KMS-11 (cell line): Measurements from ENCODE around the gene PGLYRP4.

ENCODE experiments used
- H2AFZ ChIP-seq: fragments of 200-600 bp; sonication (generic); 2 replicates; pipeline ENCODE4 v1.6.1; 2016; ENCODE audit warnings: antibody characterized with exemption, mixed run types, low read depth
- H3K27ac ChIP-seq: fragments of 200-600 bp; sonication (generic); 2 replicates; pipeline ENCODE4 v1.6.1; 2016; ENCODE audit warnings: mild to moderate bottlenecking, mixed run types
- H3K27me3 ChIP-seq: fragments of 200-600 bp; sonication (generic); 2 replicates; pipeline ENCODE4 v1.6.1; 2017; ENCODE audit warnings: mild to moderate bottlenecking, low read depth, mixed run types, moderate library complexity; ENCODE audit not compliant: insufficient read depth
- H3K36me3 ChIP-seq: fragments of 200-600 bp; sonication (generic); 2 replicates; pipeline ENCODE4 v1.6.1; 2017; ENCODE audit warnings: mild to moderate bottlenecking, mixed run types; ENCODE audit not compliant: insufficient read depth
- H3K4me1 ChIP-seq: fragments of 200-600 bp; sonication (generic); 2 replicates; pipeline ENCODE4 v1.6.1; 2016; ENCODE audit warnings: mild to moderate bottlenecking, low read depth, mixed run types; ENCODE audit not compliant: poor library complexity, severe bottlenecking
- H3K4me2 ChIP-seq: fragments of 200-600 bp; sonication (generic); 2 replicates; pipeline ENCODE4 v1.7.0; 2016; ENCODE audit warnings: mild to moderate bottlenecking, mixed run types
- H3K4me3 ChIP-seq: fragments of 200-600 bp; sonication (generic); IDR thresholded peaks from 2 replicates; pipeline ENCODE4 v1.6.1; 2017; ENCODE audit warnings: low read depth, low read length, mixed read lengths; ENCODE audit not compliant: insufficient read depth
- H3K79me2 ChIP-seq: fragments of 200-600 bp; sonication (generic); 2 replicates; pipeline ENCODE4 v1.6.1; 2016; ENCODE audit warnings: low read depth, mixed run types; ENCODE audit not compliant: insufficient read depth
- H3K9ac ChIP-seq: fragments of 200-600 bp; sonication (generic); 2 replicates; pipeline ENCODE4 v1.6.1; 2016; ENCODE audit warnings: mild to moderate bottlenecking, mixed run types
- H4K20me1 ChIP-seq: fragments of 200-600 bp; sonication (generic); 2 replicates; pipeline ENCODE4 v1.6.1; 2016; ENCODE audit warnings: mild to moderate bottlenecking, mixed run types; ENCODE audit not compliant: insufficient read depth
- TF ChIP-seq, protein P1 (sequence below): fragments of 200-600 bp; sonication (generic); conservative IDR thresholded peaks from 2 replicates; pipeline ENCODE4 v1.6.1; 2017; ENCODE audit warnings: low read depth, mild to moderate bottlenecking, antibody characterized with exemption, low read length, moderate library complexity, mixed read lengths

PGLYRP4 gene

GRCh38 chr1:153364156-153364555 is 15.5 kb upstream of the PGLYRP4 start:
- H3K4me2 ChIP-seq, result no peak overlapping the region
- TF ChIP-seq, protein P1, sequence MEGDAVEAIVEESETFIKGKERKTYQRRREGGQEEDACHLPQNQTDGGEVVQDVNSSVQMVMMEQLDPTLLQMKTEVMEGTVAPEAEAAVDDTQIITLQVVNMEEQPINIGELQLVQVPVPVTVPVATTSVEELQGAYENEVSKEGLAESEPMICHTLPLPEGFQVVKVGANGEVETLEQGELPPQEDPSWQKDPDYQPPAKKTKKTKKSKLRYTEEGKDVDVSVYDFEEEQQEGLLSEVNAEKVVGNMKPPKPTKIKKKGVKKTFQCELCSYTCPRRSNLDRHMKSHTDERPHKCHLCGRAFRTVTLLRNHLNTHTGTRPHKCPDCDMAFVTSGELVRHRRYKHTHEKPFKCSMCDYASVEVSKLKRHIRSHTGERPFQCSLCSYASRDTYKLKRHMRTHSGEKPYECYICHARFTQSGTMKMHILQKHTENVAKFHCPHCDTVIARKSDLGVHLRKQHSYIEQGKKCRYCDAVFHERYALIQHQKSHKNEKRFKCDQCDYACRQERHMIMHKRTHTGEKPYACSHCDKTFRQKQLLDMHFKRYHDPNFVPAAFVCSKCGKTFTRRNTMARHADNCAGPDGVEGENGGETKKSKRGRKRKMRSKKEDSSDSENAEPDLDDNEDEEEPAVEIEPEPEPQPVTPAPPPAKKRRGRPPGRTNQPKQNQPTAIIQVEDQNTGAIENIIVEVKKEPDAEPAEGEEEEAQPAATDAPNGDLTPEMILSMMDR, result no peak
- H3K4me1 ChIP-seq, result no peaks in the 10 kb centered on the region

DNA sequence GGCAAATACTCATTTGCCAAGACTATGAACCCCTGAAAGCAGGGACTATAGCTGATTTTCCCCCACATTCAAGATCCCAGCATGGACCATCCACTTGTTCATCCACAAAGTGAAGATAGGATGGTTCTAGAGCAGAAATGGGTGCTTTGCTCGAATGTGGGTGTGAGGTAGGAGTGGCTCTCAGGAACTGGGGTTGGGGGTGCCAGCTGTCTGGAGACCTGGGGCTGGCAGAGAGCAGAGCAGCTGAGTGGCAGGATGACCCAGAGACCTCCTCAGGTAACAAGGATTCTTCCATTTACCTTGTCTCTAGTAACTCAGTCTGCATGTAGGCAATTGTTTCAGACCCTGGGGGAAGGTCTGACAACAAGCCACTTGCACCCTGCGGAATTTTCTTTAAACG is 15.0 kb upstream of the PGLYRP4 start:
- Histone ChIP-seq H3K27me3 (no peaks in the 10 kb centered on the region), H3K4me1 (no peaks in the 10 kb centered on the region), H4K20me1 (no peaks in the 10 kb centered on the region), H3K79me2 (no peaks in the 10 kb centered on the region), H3K4me3 (no peak overlapping the region), H3K4me2 (no peak overlapping the region), H3K9ac (no peak overlapping the region), H3K27ac (no peak overlapping the region), H3K36me3 (no peaks in the 10 kb centered on the region), H2AFZ (no peak overlapping the region)
- TF ChIP-seq, protein P1, result no peak

More at GRCh38 chr1:153364156-153364555, 15.5 kb upstream of the PGLYRP4 start:
- Histone ChIP-seq H3K27ac (no peak overlapping the region), H3K4me3 (no peak overlapping the region), H2AFZ (no peak overlapping the region), H3K36me3 (no peaks in the 10 kb centered on the region), H3K27me3 (no peaks in the 10 kb centered on the region), H3K9ac (no peak overlapping the region), H3K79me2 (no peaks in the 10 kb centered on the region), H4K20me1 (no peaks in the 10 kb centered on the region)

DNA sequence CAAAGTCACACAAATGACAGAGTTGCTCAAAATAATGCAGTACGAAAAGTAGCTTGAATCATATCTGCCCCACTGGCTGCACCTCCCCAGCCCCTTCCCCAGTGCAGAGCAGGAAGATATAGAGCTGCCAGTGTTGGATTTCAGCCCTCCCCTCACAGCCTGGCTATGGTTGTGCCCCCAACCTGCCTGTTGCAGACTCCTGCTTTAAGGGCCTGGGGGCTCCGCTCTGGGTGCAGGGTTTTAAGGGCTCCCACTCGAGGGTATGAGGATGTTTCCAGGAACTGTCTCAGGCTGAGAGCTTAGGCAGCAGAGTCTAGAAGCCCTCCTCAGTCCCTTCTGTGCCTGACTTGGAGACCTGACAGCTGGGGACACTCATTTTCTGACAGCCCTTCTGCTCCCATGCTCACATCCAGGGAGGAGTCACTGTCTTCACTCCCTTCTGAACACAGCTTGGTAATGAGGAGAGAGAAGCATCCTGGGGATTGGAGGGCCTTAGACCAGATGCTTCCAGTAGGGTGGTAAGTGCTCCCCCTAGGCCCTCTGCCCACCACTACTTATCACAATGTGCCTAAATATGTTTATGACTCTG is 13.6 kb upstream of the PGLYRP4 start:
- H4K20me1 ChIP-seq, result no peaks in the 10 kb centered on the region

GRCh38 chr1:153361480-153362109 is 13.0 kb upstream of the PGLYRP4 start:
- Histone ChIP-seq H3K4me1 (no peaks in the 10 kb centered on the region), H3K4me3 (no peak overlapping the region), H3K9ac (no peak overlapping the region), H3K4me2 (no peak overlapping the region), H3K36me3 (no peaks in the 10 kb centered on the region), H3K27ac (no peak overlapping the region), H4K20me1 (no peaks in the 10 kb centered on the region), H3K79me2 (no peaks in the 10 kb centered on the region), H2AFZ (no peak overlapping the region), H3K27me3 (no peaks in the 10 kb centered on the region)
- TF ChIP-seq, protein P1, result no peak

More for the DNA sequence above, 13.6 kb upstream of the PGLYRP4 start:
- H2AFZ ChIP-seq, result no peak overlapping the region
- no peak overlapping the region for H3K4me2 ChIP-seq
- H3K9ac ChIP-seq, result no peak overlapping the region
- no peaks in the 10 kb centered on the region for H3K36me3 ChIP-seq
- H3K79me2 ChIP-seq, result no peaks in the 10 kb centered on the region
- TF ChIP-seq, protein P1, result no peak
- H3K27ac ChIP-seq, result no peak overlapping the region
- H3K27me3 ChIP-seq, result no peaks in the 10 kb centered on the region
- no peak overlapping the region for H3K4me3 ChIP-seq
- H3K4me1 ChIP-seq, result no peaks in the 10 kb centered on the region
